Activated T-cell treated with anti-CD3 and anti-CD28 coated beads for 24 hours (primary cell): ENCODE data around the gene WSB2.
A peak's percentile ranks its signal among the peaks of the same experiment; 100 is the strongest.

Experiments used
- DNase-seq: peaks from one replicate; pipeline ENCODE4 v3.0.0-alpha.2; 2020; ENCODE audit warnings: low read depth

The WSB2 gene

GRCh38 chr12:118061873-118062843, 1.2 kb upstream of the WSB2 start:
- no peak for DNase-seq

- DNase-seq: no peak
These were observed 523 bp downstream of the WSB2 start for GRCh38 chr12:118060301-118061010.

GRCh38 chr12:118059341-118060191, 1.4 kb downstream of the WSB2 start:
- DNase-seq: no peak

- DNase-seq: no peak
These were observed 2.1 kb downstream of the WSB2 start for GRCh38 chr12:118058881-118059280.

- no peak for DNase-seq
These were observed 2.8 kb downstream of the WSB2 start for GRCh38 chr12:118058227-118058626.

- no peak for DNase-seq
These were observed 4.9 kb downstream of the WSB2 start for GRCh38 chr12:118055865-118056773.

- peak; percentile 69 for DNase-seq
These were observed 5.8 kb downstream of the WSB2 start for GRCh38 chr12:118055144-118055557.

- no peak for DNase-seq
These were observed 7.7 kb downstream of the WSB2 start for GRCh38 chr12:118053071-118053985.

- DNase-seq: no peak
These were observed 8.5 kb downstream of the WSB2 start for GRCh38 chr12:118052324-118053070.

GRCh38 chr12:118050972-118051910, 9.7 kb downstream of the WSB2 start:
- no peak for DNase-seq

- no peak for DNase-seq
These were observed 14.5 kb downstream of the WSB2 start for GRCh38 chr12:118046430-118046829.

- DNase-seq: no peak
These were observed 16.4 kb downstream of the WSB2 start for GRCh38 chr12:118044577-118044976.

GRCh38 chr12:118044075-118044474, 16.9 kb downstream of the WSB2 start:
- DNase-seq: no peak

- no peak for DNase-seq
These were observed 18.9 kb downstream of the WSB2 start for GRCh38 chr12:118042091-118042490.

- DNase-seq: no peak
These were observed 22.8 kb downstream of the WSB2 start for GRCh38 chr12:118038137-118038536.

- DNase-seq: no peak
These were observed 24.1 kb downstream of the WSB2 start for GRCh38 chr12:118036672-118037411.
